Uterus (tissue), 2 donors: Measurements from ENCODE around the gene RTL5.

Experiments
- POLR2A ChIP-seq, 2 donors: fragments of 450-650 bp; IDR thresholded peaks; one replicate each; pipeline ENCODE4 v1.6.1; 2016; ENCODE audit warnings: antibody characterized with exemption in 2 of 2, mild to moderate bottlenecking in 1 of 2, moderate library complexity in 1 of 2
- TF ChIP-seq, protein P1 (sequence below), 4 experiments: fragments of 200-600 bp in 2 of 4; fragments of 450-650 bp in 2 of 4; sonication (generic) in 2 of 4; IDR thresholded peaks; one replicate each; pipeline ENCODE4 v1.5.1; 2016 to 2019; ENCODE audit warnings: antibody characterized with exemption in 4 of 4, mild to moderate bottlenecking in 2 of 4, moderate library complexity in 1 of 4

DNA sequence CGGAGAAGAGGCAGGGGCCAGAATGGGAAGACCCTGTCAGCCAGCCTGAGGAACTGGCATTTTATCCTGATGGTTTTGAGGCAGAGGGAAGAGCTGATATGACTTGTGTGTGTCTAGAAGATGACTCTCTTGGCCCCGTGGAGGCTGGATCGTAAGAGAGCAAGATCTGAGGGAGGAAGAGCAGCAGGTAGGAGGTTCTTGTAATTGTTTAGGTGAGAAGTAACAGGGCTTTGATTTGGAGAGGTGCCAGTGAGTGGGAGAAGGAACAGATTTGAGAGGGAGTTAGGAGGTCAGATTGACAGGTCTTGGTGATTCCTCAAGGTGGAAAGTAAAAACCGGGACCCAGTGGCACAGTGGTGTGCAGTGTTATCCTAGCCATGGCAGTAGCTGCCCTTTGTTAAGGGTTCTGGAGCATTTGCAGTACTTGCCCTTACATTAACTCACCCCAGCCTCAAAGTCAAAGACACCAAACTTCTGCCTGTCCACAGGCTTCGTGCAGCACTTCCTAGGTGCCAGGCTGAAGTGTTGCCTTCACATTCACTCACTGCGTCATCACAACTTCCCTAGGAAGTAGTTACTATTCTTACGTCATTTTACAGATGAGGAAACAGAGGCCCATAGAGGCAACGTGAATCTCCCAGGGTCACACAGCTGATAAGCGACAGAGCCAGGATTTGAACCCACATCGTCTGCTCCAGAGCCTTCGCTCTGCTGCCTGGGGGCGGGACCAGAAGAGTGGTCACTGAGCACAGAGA lies 23.7 kb downstream of the RTL5 start:
- TF ChIP-seq, protein P1, sequence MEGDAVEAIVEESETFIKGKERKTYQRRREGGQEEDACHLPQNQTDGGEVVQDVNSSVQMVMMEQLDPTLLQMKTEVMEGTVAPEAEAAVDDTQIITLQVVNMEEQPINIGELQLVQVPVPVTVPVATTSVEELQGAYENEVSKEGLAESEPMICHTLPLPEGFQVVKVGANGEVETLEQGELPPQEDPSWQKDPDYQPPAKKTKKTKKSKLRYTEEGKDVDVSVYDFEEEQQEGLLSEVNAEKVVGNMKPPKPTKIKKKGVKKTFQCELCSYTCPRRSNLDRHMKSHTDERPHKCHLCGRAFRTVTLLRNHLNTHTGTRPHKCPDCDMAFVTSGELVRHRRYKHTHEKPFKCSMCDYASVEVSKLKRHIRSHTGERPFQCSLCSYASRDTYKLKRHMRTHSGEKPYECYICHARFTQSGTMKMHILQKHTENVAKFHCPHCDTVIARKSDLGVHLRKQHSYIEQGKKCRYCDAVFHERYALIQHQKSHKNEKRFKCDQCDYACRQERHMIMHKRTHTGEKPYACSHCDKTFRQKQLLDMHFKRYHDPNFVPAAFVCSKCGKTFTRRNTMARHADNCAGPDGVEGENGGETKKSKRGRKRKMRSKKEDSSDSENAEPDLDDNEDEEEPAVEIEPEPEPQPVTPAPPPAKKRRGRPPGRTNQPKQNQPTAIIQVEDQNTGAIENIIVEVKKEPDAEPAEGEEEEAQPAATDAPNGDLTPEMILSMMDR (IDR thresholded peaks at IDR 0.05): no peak
- no peak for TF ChIP-seq POLR2A (IDR thresholded peaks at IDR 0.05)
